ENCODE data around the gene NEB. TPM values are rescaled to one million over a fixed set of nuclear protein-coding genes. Genes with fewer than 3 reads are reported as not detected.

NEB gene
- polyA plus RNA-seq, 1 donor from 2014 or later: 0.38 TPM

DNA sequence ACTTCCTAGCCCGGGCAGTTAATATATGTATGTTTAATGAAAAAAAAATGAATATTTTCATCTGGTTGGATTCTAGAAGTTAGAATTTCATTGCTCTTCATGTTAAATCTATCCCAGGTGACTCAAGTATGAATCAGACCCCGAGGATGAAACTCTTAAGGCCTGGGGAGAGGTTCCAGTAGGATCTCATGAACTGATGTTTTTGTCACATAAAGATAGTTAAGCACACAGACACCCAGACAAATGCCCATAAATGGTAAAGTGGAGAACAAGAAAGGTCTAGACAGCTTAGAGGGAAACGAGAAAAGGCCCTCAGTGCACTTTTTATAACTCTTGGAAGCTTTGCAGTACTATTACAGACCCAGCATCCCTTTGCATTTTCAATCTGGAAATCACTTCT is 210.4 kb downstream of the NEB start:
- H3K27ac ChIP-seq (ENCODE audit: low read length): no peak overlapping the region
- H3K9me3 ChIP-seq (ENCODE audit: low read length): no peaks in the 10 kb centered on the region
- no peak overlapping the region for H3K4me2 ChIP-seq (ENCODE audit: low read length)
- no peaks in the 10 kb centered on the region for H3K27me3 ChIP-seq (ENCODE audit: insufficient read depth, low read depth, low read length)
- no peaks in the 10 kb centered on the region for H3K79me2 ChIP-seq (replicated peaks; ENCODE audit: insufficient read depth, low read length)
- H3K9me2 ChIP-seq (ENCODE audit: insufficient read depth, low read length): no peaks in the 10 kb centered on the region
- H4K20me1 ChIP-seq (ENCODE audit: insufficient read depth): no peaks in the 10 kb centered on the region
- no peak overlapping the region for H3K9ac ChIP-seq (ENCODE audit: low read length)
- H3K4me3 ChIP-seq (ENCODE audit: low read length): no peak overlapping the region
- no peak overlapping the region for H2AFZ ChIP-seq (ENCODE audit: low read depth, low read length)
- no peaks in the 10 kb centered on the region for H3F3A ChIP-seq (ENCODE audit: insufficient read depth, low read length, poor library complexity, severe bottlenecking)
- TF ChIP-seq TAF1 (IDR thresholded peaks at IDR 0.05; ENCODE audit: low read depth): no peak
- no peak for TF ChIP-seq RAD21 (conservative IDR thresholded peaks at IDR 0.05)
- no peak for TF ChIP-seq SMC3 (conservative IDR thresholded peaks at IDR 0.05; ENCODE audit: poor library complexity)
- TF ChIP-seq MXI1 (conservative IDR thresholded peaks at IDR 0.05; ENCODE audit: poor library complexity, severe bottlenecking): no peak
- TF ChIP-seq, protein P1, sequence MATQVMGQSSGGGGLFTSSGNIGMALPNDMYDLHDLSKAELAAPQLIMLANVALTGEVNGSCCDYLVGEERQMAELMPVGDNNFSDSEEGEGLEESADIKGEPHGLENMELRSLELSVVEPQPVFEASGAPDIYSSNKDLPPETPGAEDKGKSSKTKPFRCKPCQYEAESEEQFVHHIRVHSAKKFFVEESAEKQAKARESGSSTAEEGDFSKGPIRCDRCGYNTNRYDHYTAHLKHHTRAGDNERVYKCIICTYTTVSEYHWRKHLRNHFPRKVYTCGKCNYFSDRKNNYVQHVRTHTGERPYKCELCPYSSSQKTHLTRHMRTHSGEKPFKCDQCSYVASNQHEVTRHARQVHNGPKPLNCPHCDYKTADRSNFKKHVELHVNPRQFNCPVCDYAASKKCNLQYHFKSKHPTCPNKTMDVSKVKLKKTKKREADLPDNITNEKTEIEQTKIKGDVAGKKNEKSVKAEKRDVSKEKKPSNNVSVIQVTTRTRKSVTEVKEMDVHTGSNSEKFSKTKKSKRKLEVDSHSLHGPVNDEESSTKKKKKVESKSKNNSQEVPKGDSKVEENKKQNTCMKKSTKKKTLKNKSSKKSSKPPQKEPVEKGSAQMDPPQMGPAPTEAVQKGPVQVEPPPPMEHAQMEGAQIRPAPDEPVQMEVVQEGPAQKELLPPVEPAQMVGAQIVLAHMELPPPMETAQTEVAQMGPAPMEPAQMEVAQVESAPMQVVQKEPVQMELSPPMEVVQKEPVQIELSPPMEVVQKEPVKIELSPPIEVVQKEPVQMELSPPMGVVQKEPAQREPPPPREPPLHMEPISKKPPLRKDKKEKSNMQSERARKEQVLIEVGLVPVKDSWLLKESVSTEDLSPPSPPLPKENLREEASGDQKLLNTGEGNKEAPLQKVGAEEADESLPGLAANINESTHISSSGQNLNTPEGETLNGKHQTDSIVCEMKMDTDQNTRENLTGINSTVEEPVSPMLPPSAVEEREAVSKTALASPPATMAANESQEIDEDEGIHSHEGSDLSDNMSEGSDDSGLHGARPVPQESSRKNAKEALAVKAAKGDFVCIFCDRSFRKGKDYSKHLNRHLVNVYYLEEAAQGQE (IDR thresholded peaks at IDR 0.05; ENCODE audit: borderline replicate concordance): no peak
- no peak for TF ChIP-seq POLR2AphosphoS5 (IDR thresholded peaks at IDR 0.05)
- TF ChIP-seq EZH2 (IDR thresholded peaks at IDR 0.05; ENCODE audit: borderline replicate concordance, insufficient read depth, low read length, poor library complexity, severe bottlenecking): no peak
- TF ChIP-seq, protein P2, sequence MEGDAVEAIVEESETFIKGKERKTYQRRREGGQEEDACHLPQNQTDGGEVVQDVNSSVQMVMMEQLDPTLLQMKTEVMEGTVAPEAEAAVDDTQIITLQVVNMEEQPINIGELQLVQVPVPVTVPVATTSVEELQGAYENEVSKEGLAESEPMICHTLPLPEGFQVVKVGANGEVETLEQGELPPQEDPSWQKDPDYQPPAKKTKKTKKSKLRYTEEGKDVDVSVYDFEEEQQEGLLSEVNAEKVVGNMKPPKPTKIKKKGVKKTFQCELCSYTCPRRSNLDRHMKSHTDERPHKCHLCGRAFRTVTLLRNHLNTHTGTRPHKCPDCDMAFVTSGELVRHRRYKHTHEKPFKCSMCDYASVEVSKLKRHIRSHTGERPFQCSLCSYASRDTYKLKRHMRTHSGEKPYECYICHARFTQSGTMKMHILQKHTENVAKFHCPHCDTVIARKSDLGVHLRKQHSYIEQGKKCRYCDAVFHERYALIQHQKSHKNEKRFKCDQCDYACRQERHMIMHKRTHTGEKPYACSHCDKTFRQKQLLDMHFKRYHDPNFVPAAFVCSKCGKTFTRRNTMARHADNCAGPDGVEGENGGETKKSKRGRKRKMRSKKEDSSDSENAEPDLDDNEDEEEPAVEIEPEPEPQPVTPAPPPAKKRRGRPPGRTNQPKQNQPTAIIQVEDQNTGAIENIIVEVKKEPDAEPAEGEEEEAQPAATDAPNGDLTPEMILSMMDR (IDR thresholded peaks at IDR 0.05; ENCODE audit: poor library complexity, severe bottlenecking): no peak
- no peak for TF ChIP-seq EP300 (conservative IDR thresholded peaks at IDR 0.05; ENCODE audit: poor library complexity, severe bottlenecking)
- no peaks in the 10 kb centered on the region for H3K36me3 ChIP-seq (ENCODE audit: insufficient read depth, low read length)

DNA sequence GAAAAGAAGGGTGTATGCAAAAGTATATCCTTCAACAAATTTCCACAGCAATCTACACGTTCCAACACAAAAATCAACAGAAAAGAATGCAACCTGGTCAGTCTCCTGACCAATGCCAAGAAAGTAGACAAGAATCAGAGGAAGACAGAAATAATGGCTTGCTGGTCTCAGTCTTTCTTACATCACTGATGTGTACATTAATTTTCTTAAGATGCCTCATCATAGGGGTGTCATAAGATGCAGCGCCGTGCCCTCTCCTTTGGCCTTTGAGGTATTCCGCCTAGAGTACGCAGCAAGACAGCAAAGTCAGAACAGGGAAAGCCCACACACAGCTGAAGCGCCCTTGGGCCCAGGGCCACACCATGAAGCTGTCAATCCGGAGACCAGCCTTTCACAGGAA is 211.7 kb downstream of the NEB start:
- no peaks in the 10 kb centered on the region for H3F3A ChIP-seq (ENCODE audit: insufficient read depth, low read length, poor library complexity, severe bottlenecking)
- no peaks in the 10 kb centered on the region for H3K27me3 ChIP-seq (ENCODE audit: insufficient read depth, low read depth, low read length)
- no peaks in the 10 kb centered on the region for H3K36me3 ChIP-seq (ENCODE audit: insufficient read depth, low read length)
- H3K9me2 ChIP-seq (ENCODE audit: insufficient read depth, low read length): no peaks in the 10 kb centered on the region
- H3K9me3 ChIP-seq (ENCODE audit: low read length): no peaks in the 10 kb centered on the region
- no peaks in the 10 kb centered on the region for H4K20me1 ChIP-seq (ENCODE audit: insufficient read depth)
- H3K27ac ChIP-seq (ENCODE audit: low read length): no peak overlapping the region
- H3K9ac ChIP-seq (ENCODE audit: low read length): no peak overlapping the region
- no peak overlapping the region for H3K4me3 ChIP-seq (ENCODE audit: low read length)
- H3K79me2 ChIP-seq (replicated peaks; ENCODE audit: insufficient read depth, low read length): no peaks in the 10 kb centered on the region
- H3K4me2 ChIP-seq (ENCODE audit: low read length): no peak overlapping the region
- TF ChIP-seq MXI1 (conservative IDR thresholded peaks at IDR 0.05; ENCODE audit: poor library complexity, severe bottlenecking): no peak
- no peak overlapping the region for H2AFZ ChIP-seq (ENCODE audit: low read depth, low read length)

DNA sequence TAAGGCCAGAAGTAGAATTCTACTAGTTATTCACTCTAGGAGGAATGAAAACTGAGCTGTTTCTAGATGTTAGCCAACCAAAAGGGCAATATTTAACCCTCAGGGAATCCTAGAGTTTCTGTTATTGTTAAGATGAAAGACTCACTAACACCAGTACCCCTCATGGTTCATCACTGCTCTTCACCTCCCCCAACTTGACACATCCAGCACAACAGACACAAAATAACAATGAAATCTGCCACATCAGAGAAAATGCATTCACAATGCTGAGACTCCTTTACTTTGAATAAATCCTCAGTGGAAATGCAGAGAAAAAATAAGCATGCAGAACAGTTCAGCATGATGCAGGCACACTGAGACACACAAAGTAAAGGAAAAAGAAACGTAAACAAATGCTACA is 213.3 kb downstream of the NEB start:
- no peak overlapping the region for H3K27ac ChIP-seq (ENCODE audit: low read length)
- no peak overlapping the region for H2AFZ ChIP-seq (ENCODE audit: low read depth, low read length)
- no peaks in the 10 kb centered on the region for H3K36me3 ChIP-seq (ENCODE audit: insufficient read depth, low read length)

More for the DNA sequence above, 213.3 kb downstream of the NEB start:
- Histone ChIP-seq H3K9ac (ENCODE audit: low read length) (no peak overlapping the region), H3K4me3 (ENCODE audit: low read length) (no peak overlapping the region), H3F3A (ENCODE audit: insufficient read depth, low read length, poor library complexity, severe bottlenecking) (no peaks in the 10 kb centered on the region), H3K9me2 (ENCODE audit: insufficient read depth, low read length) (no peaks in the 10 kb centered on the region), H3K9me3 (ENCODE audit: low read length) (no peaks in the 10 kb centered on the region), H3K4me2 (ENCODE audit: low read length) (no peak overlapping the region), H4K20me1 (ENCODE audit: insufficient read depth) (no peaks in the 10 kb centered on the region), H3K27me3 (ENCODE audit: insufficient read depth, low read depth, low read length) (no peaks in the 10 kb centered on the region), H3K79me2 (replicated peaks; ENCODE audit: insufficient read depth, low read length) (no peaks in the 10 kb centered on the region)
- peak; percentile 82 for TF ChIP-seq EP300 (conservative IDR thresholded peaks at IDR 0.05; ENCODE audit: poor library complexity, severe bottlenecking)
- no peak for TF ChIP-seq TAF1 (IDR thresholded peaks at IDR 0.05; ENCODE audit: low read depth)
- no peak for TF ChIP-seq SMC3 (conservative IDR thresholded peaks at IDR 0.05; ENCODE audit: poor library complexity)
- no peak for TF ChIP-seq EZH2 (IDR thresholded peaks at IDR 0.05; ENCODE audit: borderline replicate concordance, insufficient read depth, low read length, poor library complexity, severe bottlenecking)
- no peak for TF ChIP-seq MXI1 (conservative IDR thresholded peaks at IDR 0.05; ENCODE audit: poor library complexity, severe bottlenecking)
- TF ChIP-seq RAD21 (conservative IDR thresholded peaks at IDR 0.05): no peak
- TF ChIP-seq, protein P1 (IDR thresholded peaks at IDR 0.05; ENCODE audit: borderline replicate concordance): no peak
- TF ChIP-seq POLR2AphosphoS5 (IDR thresholded peaks at IDR 0.05): peak; percentile 81
